IMR-90 (cell line): ENCODE results near the gene PLA2G2F. TPM values are rescaled to one million over a fixed set of nuclear protein-coding genes. Genes with fewer than 3 reads are reported as not detected.

Experiments
- ATAC-seq: fragments of 200-7000 bp; cut with Tn5 transposase; 2 replicates; pipeline ENCODE4 v1.9.1; 2020; ENCODE audit warnings: low read depth, mild to moderate bottlenecking, moderate library complexity
- BruUV-seq: library from RNA; stranded (reverse); fragments of 400-500 nt; replicated peaks from 2 replicates; lab custom pipeline; 2021; lab: Mats Ljungman, UMichigan
- CTCF ChIA-PET: fragments of 300-600 bp; formaldehyde crosslinking; extraction: SDS; loops from one replicate; lab custom pipeline; 2021; ENCODE audit warnings: antibody characterized with exemption; lab: Yijun Ruan, JAX
- POLR2A ChIA-PET: fragments of 300-600 bp; sonication (Branson Sonifier 250); formaldehyde crosslinking; loops from one replicate; lab custom pipeline; 2022; ENCODE audit warnings: antibody characterized with exemption; ENCODE audit not compliant: unreplicated experiment; lab: Charles Lee
- DNase-seq: peaks from one replicate; pipeline ENCODE4 v3.0.0; 2013
- H2AFZ ChIP-seq: replicated peaks from 2 replicates; pipeline ENCODE3; 2013; ENCODE audit warnings: low read length, mild to moderate bottlenecking; ENCODE audit not compliant: poor library complexity
- H2AK5ac ChIP-seq: 2 replicates; pipeline ENCODE4 v1.6.1; 2013; ENCODE audit warnings: low read depth, low read length, inconsistent platforms
- H2AK9ac ChIP-seq: replicated peaks from 2 replicates; pipeline ENCODE3; 2013; ENCODE audit warnings: mild to moderate bottlenecking, low read depth, low read length, moderate library complexity; ENCODE audit not compliant: poor library complexity
- H2BK120ac ChIP-seq: 2 replicates; pipeline ENCODE4 v1.6.1; 2013; ENCODE audit warnings: low read depth, low read length, inconsistent platforms
- H2BK15ac ChIP-seq: 3 replicates; pipeline ENCODE4 v1.6.1; 2013; ENCODE audit warnings: low read depth, low read length, inconsistent platforms
- H2BK20ac ChIP-seq: 2 replicates; pipeline ENCODE4 v1.6.1; 2013; ENCODE audit warnings: low read depth, mild to moderate bottlenecking, inconsistent platforms, low read length, moderate library complexity
- H2BK5ac ChIP-seq: 2 replicates; pipeline ENCODE4 v1.6.1; 2013; ENCODE audit warnings: mild to moderate bottlenecking, low read depth, low read length, inconsistent platforms; ENCODE audit not compliant: poor library complexity, severe bottlenecking
- H3K14ac ChIP-seq: replicated peaks from 2 replicates; pipeline ENCODE4 v1.6.1; 2013; ENCODE audit warnings: low read depth, low read length, inconsistent platforms
- H3K18ac ChIP-seq: 2 replicates; pipeline ENCODE4 v1.6.1; 2013; ENCODE audit warnings: low read depth, low read length, control low read depth
- H3K23ac ChIP-seq: 2 replicates; pipeline ENCODE4 v1.6.1; 2013; ENCODE audit warnings: low read depth, low read length, inconsistent platforms
- H3K27ac ChIP-seq: 2 replicates; pipeline ENCODE4 v1.5.1; 2013; ENCODE audit warnings: mild to moderate bottlenecking, control low read depth, low read length; ENCODE audit not compliant: insufficient read depth
- H3K27me3 ChIP-seq: 2 replicates; pipeline ENCODE4 v1.6.1; 2013; ENCODE audit warnings: low read length; ENCODE audit not compliant: control insufficient read depth, insufficient read depth
- H3K36me3 ChIP-seq: 2 replicates; pipeline ENCODE4 v1.6.1; 2013; ENCODE audit warnings: low read length, mixed read lengths; ENCODE audit not compliant: control insufficient read depth, insufficient read depth
- H3K4ac ChIP-seq: 2 replicates; pipeline ENCODE4 v1.6.1; 2013; ENCODE audit warnings: low read depth, low read length, inconsistent platforms
- H3K4me1 ChIP-seq: 2 replicates; pipeline ENCODE4 v1.6.1; 2013; ENCODE audit warnings: low read length, mixed read lengths; ENCODE audit not compliant: control insufficient read depth, insufficient read depth
- H3K4me2 ChIP-seq: 2 replicates; pipeline ENCODE4 v1.6.1; 2013; ENCODE audit warnings: low read depth, mild to moderate bottlenecking, control low read depth, low read length, moderate library complexity
- H3K4me3 ChIP-seq: 2 replicates; pipeline ENCODE4 v1.5.1; 2013; ENCODE audit warnings: low read depth, mild to moderate bottlenecking, control low read depth, low read length, moderate library complexity; ENCODE audit not compliant: insufficient read depth
- H3K56ac ChIP-seq: 2 replicates; pipeline ENCODE4 v1.6.1; 2013; ENCODE audit warnings: low read length, inconsistent platforms; ENCODE audit not compliant: insufficient read depth; ENCODE audit errors: extremely low read depth
- H3K79me1 ChIP-seq, 2 experiments: 2 replicates each; pipeline ENCODE4 v1.6.1; 2013; ENCODE audit warnings: low read length in 2 of 2, inconsistent platforms in 1 of 2, low read depth in 1 of 2
- H3K9ac ChIP-seq: 2 replicates; pipeline ENCODE4 v1.6.1; 2013; ENCODE audit warnings: low read depth, low read length, control low read depth
- H3K9me1 ChIP-seq: 2 replicates; pipeline ENCODE4 v1.6.1; 2013; ENCODE audit warnings: low read length, inconsistent platforms; ENCODE audit not compliant: insufficient read depth
- H3K9me3 ChIP-seq: 2 replicates; pipeline ENCODE4 v1.6.1; 2013; ENCODE audit warnings: low read length; ENCODE audit not compliant: control insufficient read depth, insufficient read depth
- H4K20me1 ChIP-seq: 2 replicates; pipeline ENCODE4 v1.6.1; 2013; ENCODE audit warnings: low read length, inconsistent platforms; ENCODE audit not compliant: insufficient read depth
- H4K5ac ChIP-seq: 2 replicates; pipeline ENCODE4 v1.6.1; 2013; ENCODE audit warnings: mild to moderate bottlenecking, low read depth, low read length, control low read depth
- H4K8ac ChIP-seq, 2 experiments: 2 replicates each; pipeline ENCODE4 v1.6.1; 2013; ENCODE audit warnings: low read depth in 2 of 2, low read length in 2 of 2, control low read depth in 1 of 2, inconsistent platforms in 1 of 2
- H4K91ac ChIP-seq: 2 replicates; pipeline ENCODE4 v1.6.1; 2013; ENCODE audit warnings: low read depth, low read length, inconsistent platforms; ENCODE audit not compliant: insufficient read depth
- BHLHE40 ChIP-seq: fragments of 150-350 bp; IDR thresholded peaks from 2 replicates; pipeline ENCODE4 v1.6.1; 2016; ENCODE audit warnings: mild to moderate bottlenecking, low read depth, low read length
- WGBS, 2 experiments: methylation state at CpG; one replicate each; pipeline versions ENCODE4 v1.1.5 to v1.1.7; 2013; ENCODE audit warnings: missing lambda C conversion rate in 2 of 2; ENCODE audit not compliant: insufficient read length in 1 of 2; ENCODE audit errors: extremely low coverage in 2 of 2; 5-methylcytosine and 5-hydroxymethylcytosine counted together
- dilution Hi-C: fragments of 300-500 bp; cut with HindIII; formaldehyde crosslinking; loops from one replicate; pipeline ENCODE4 v1.14.3; 2018; ENCODE audit warnings: low sequenced_read_pairs; ENCODE audit not compliant: unreplicated experiment
- in situ Hi-C: fragments of 300-500 bp; cut with MboI; formaldehyde crosslinking; loops from 3 replicates; pipeline ENCODE4 v1.14.3; 2019; ENCODE audit warnings: low sequenced_read_pairs, inconsistent platforms, mixed read lengths
- intact Hi-C: fragments of 100-400 bp; cut with micrococcal nuclease; formaldehyde crosslinking; loops from 2 replicates; pipeline ENCODE4 v1.10.0; 2022
- polyA plus RNA-seq, 3 experiments: library from polyadenylated mRNA; depleted of rRNA; stranded (reverse); fragments of >200 nt; gene quantifications; 2 replicates each; pipeline ENCODE4 v1.2.3, GENCODE V29; 2012; ENCODE audit warnings: low replicate concordance in 1 of 3
- total RNA-seq: library from RNA; depleted of rRNA; stranded (reverse); fragments of >200 nt; gene quantifications from 2 replicates; pipeline ENCODE4 v1.2.3, GENCODE V29; 2012
- TF ChIP-seq, protein P1 (sequence below): fragments of 150-350 bp; IDR thresholded peaks from 2 replicates; pipeline ENCODE4 v1.6.1; 2017; ENCODE audit warnings: mild to moderate bottlenecking, antibody characterized with exemption, low read length, low read depth

The PLA2G2F gene
- total and polyA plus RNA-seq, 2 of the 4 experiments (the other 2 are of a cell fraction), result not detected

DNA sequence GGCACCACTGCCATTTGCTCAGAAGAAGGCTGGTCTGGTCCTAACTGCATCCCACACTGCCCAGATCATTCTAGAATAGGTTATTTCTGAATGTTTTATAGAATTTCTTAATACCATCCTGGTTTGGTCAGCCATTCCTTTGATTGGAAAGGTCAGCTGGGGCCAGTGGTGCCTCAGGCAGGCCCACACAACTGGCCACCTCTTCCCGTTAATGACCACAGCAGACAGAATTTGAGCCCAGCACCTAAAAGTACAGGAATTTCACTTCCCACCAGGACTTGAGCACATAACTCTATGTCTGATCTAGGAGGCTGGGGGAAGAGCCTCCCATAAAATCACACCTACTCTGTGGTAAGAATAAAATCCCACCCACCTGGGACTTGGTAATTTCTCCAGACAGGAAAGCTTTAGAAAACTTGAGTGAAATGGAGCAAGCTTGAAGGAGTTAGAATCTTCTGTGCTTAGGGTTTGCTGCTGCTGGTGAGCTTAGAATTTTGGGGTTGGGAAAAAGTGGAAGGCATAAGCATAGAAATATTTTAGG is 53.8 kb downstream of the PLA2G2F start:
- H3K9me3 ChIP-seq, result no peaks in the 10 kb centered on the region
- in situ Hi-C loops, result no loop called here
- H3K56ac ChIP-seq, result no peak overlapping the region
- H3K4me2 ChIP-seq, result no peak overlapping the region
- BruUV-seq, result no TSS peak
- no peaks in the 10 kb centered on the region for H3K4me1 ChIP-seq
- H3K18ac ChIP-seq, result no peak overlapping the region
- H4K20me1 ChIP-seq, result no peaks in the 10 kb centered on the region
- H3K9ac ChIP-seq, result no peak overlapping the region
- TF ChIP-seq, protein P1, sequence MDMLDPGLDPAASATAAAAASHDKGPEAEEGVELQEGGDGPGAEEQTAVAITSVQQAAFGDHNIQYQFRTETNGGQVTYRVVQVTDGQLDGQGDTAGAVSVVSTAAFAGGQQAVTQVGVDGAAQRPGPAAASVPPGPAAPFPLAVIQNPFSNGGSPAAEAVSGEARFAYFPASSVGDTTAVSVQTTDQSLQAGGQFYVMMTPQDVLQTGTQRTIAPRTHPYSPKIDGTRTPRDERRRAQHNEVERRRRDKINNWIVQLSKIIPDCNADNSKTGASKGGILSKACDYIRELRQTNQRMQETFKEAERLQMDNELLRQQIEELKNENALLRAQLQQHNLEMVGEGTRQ, result no peak
- TF ChIP-seq BHLHE40, result no peak
- no peak overlapping the region for H3K14ac ChIP-seq
- H4K91ac ChIP-seq, result no peak overlapping the region
- no peak overlapping the region for H2BK5ac ChIP-seq
- H3K27me3 ChIP-seq, result peaks cover 39% of the 10 kb centered on the region
- no peak overlapping the region for H4K5ac ChIP-seq
- dilution Hi-C loops, result no loop called here
- no peaks in the 10 kb centered on the region for H3K79me1 ChIP-seq
- H3K4me3 ChIP-seq, result no peak overlapping the region
- no peak overlapping the region for H2AK5ac ChIP-seq
- no peak overlapping the region for H2AK9ac ChIP-seq
- ChIA-PET POLR2A (no interaction called here), CTCF (no interaction called here)
- H2AFZ ChIP-seq, result no peak overlapping the region
- no peak overlapping the region for H4K8ac ChIP-seq
- H3K4ac ChIP-seq, result no peak overlapping the region
- H2BK20ac ChIP-seq, result no peak overlapping the region
- no peak overlapping the region for H3K23ac ChIP-seq
- no peaks in the 10 kb centered on the region for H3K9me1 ChIP-seq
- H3K27ac ChIP-seq, result no peak overlapping the region
- intact Hi-C loops, result no loop called here
- H2BK120ac ChIP-seq, result no peak overlapping the region
- H2BK15ac ChIP-seq, result no peak overlapping the region
- ATAC-seq, result no peak
- no peaks in the 10 kb centered on the region for H3K36me3 ChIP-seq
- no CpG with 5 or more reads among the region's 1 CpG for WGBS, 2 experiments
- no peak for DNase-seq
